ENCODE measurements around the gene UACA. TPM values are rescaled to one million over a fixed set of nuclear protein-coding genes. Genes with fewer than 3 reads are reported as not detected.

UACA gene
- total and polyA plus RNA-seq, 8 donors, result 4.9 to 135 (median 36.1) TPM

DNA sequence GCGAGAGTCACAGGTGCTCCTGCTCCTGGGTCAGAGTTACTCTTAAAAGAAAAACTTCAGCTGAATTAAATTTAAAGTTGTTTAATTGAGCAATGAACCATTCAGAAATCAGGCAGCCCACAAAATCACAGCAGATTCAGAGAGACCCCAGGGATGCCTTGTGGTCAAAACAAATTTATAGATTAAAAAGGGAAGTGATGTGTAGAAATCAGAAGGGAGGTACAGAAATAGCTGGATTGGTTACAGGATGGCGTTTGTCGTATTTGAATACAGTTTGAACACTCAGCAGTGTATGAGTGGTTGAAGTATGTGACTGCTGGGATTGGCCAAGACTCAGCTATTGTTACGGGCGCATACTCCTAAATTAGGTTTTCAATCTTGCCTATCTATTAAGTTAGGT, 58.6 kb downstream of the UACA start:
- WGBS, 5 donors, result 86 to 93% (median 91%) methylated on average over 5 of the region's 5 CpGs
- Histone ChIP-seq H3K27me3 (no peaks in the 10 kb centered on the region), H3K4me1 (peaks cover 17 to 59% (median 37%) of the 10 kb centered on the region in 4 donors), H3K36me3 (no peaks in the 10 kb centered on the region), H3K9me3 (no peaks in the 10 kb centered on the region), H3K4me3 (no peak overlapping the region), H3K27ac (no peak overlapping the region)
- intact Hi-C loops (cut with DNase I; ENCODE audit: low total_unique reads), result no loop called here
- DNase-seq, result no peak
- no peak for TF ChIP-seq POLR2AphosphoS5 (IDR thresholded peaks at IDR 0.05)
- TF ChIP-seq POLR2A (IDR thresholded peaks at IDR 0.05), result no peak
- TF ChIP-seq EP300 (IDR thresholded peaks at IDR 0.05), result no peak

DNA sequence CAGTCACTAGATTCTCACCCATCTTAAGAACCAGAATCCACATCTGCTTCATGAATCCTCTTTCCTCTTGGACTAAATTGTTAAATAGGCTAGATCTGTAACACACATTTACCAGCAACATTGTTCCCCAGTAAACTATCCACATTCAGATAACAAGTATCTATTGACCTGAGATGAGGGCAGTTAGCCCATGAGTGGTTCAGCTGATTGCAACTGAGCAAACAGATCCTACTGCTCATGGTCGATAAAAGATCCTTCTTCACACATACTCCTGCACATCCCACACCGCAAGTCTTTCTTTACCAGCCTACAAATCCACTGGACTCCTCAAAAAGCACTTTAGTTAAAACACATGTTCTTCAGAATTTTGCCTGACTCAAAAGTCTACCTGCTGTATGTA, 59.2 kb downstream of the UACA start:
- intact Hi-C loops (cut with DNase I; ENCODE audit: low total_unique reads), result no loop called here
- peak overlapping the region in 2 of 5 donors; percentile 74 to 79 for H3K27ac ChIP-seq

DNA sequence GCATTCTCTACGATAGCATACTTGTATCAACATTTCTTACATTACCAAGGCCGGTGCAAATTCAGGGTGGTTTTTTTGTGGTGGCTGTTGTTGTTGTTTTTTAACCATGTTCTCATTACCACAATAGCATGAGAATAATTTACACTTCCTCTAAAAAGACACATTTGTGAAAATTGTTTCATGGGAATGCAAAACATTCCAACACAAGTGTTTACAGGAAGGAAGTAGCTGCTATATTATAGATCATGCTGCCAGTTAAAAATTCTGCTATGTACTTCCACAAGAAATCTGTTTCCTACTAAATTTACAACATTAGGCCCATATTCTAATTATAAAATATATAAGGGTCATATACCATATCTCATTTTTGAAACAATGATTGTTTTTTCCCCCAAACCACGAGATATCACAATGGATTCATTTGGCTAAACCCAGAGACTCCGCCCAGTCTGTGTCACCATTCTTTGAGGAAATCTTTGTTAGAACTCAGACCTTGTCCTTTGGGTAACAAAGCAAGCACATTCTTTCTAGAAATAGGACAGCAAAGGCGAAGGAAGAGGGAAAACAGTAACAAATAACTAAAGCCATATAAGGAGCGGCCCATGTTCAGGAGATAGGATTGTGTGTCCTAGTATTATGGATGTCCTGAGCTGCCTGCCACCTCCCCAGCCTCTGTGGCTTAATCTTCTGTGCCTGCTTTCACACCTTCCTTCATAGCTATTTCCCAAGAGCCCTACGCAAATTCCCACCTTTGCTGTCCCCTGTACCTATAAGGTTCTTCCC, 60.1 kb downstream of the UACA start:
- TF ChIP-seq EP300 (IDR thresholded peaks at IDR 0.05) (no peak), POLR2AphosphoS5 (IDR thresholded peaks at IDR 0.05) (no peak)
- intact Hi-C loops (cut with DNase I; ENCODE audit: low total_unique reads), result no loop called here
- Histone ChIP-seq H3K4me1 (peaks cover 30 to 66% (median 49%) of the 10 kb centered on the region in 4 donors), H3K27me3 (no peaks in the 10 kb centered on the region), H3K36me3 (no peaks in the 10 kb centered on the region), H3K9me3 (no peaks in the 10 kb centered on the region), H3K4me3 (no peak overlapping the region), H3K27ac (peak overlapping the region; percentile 19 to 79 (median 74))
- peak in 1 of 2 donors; percentile 61 for DNase-seq
- WGBS, 5 donors, result 48 to 58% (median 52%) methylated on average over 7 of the region's 7 CpGs

More for the DNA sequence above, 59.2 kb downstream of the UACA start:
- Histone ChIP-seq H3K36me3 (no peaks in the 10 kb centered on the region), H3K9me3 (no peaks in the 10 kb centered on the region), H3K27me3 (no peaks in the 10 kb centered on the region), H3K4me1 (peaks cover 22 to 65% (median 43%) of the 10 kb centered on the region in 4 donors), H3K4me3 (no peak overlapping the region)
- no peak for TF ChIP-seq POLR2A (IDR thresholded peaks at IDR 0.05)
- TF ChIP-seq POLR2AphosphoS5 (IDR thresholded peaks at IDR 0.05), result no peak
- TF ChIP-seq, protein P1, sequence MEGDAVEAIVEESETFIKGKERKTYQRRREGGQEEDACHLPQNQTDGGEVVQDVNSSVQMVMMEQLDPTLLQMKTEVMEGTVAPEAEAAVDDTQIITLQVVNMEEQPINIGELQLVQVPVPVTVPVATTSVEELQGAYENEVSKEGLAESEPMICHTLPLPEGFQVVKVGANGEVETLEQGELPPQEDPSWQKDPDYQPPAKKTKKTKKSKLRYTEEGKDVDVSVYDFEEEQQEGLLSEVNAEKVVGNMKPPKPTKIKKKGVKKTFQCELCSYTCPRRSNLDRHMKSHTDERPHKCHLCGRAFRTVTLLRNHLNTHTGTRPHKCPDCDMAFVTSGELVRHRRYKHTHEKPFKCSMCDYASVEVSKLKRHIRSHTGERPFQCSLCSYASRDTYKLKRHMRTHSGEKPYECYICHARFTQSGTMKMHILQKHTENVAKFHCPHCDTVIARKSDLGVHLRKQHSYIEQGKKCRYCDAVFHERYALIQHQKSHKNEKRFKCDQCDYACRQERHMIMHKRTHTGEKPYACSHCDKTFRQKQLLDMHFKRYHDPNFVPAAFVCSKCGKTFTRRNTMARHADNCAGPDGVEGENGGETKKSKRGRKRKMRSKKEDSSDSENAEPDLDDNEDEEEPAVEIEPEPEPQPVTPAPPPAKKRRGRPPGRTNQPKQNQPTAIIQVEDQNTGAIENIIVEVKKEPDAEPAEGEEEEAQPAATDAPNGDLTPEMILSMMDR (IDR thresholded peaks at IDR 0.05), result no peak
- TF ChIP-seq EP300 (IDR thresholded peaks at IDR 0.05), result no peak
- DNase-seq, result no peak
- WGBS, 5 donors, result 56 to 76% (median 70%) methylated on average over 2 of the region's 2 CpGs

DNA sequence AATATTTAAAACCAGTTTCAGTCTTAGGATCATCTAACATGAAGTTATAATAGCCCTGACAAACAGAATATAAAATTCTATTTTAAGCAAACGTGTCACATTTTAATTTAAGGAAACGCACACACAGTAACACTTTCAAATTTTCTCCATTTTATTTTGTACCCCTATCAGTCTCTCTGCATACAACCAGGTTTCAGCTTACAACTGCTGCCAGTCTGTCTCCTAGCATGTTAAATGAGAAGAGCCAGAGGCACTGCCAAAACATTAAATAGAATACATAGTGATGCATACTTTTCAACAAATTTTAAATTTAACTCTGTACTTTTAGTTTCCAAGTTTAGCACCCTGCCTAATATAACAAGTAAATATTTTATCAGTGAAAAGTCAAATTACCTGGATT, 60.8 kb downstream of the UACA start:
- Histone ChIP-seq H3K4me1 (peaks cover 34 to 73% (median 53%) of the 10 kb centered on the region in 4 donors), H3K27me3 (no peaks in the 10 kb centered on the region), H3K9me3 (no peaks in the 10 kb centered on the region), H3K36me3 (no peaks in the 10 kb centered on the region), H3K4me3 (no peak overlapping the region), H3K27ac (peak overlapping the region in 4 of 5 donors; percentile 58 to 79 (median 74))
- TF ChIP-seq, protein P1 (IDR thresholded peaks at IDR 0.05), result no peak
- TF ChIP-seq EP300 (IDR thresholded peaks at IDR 0.05), result no peak
- TF ChIP-seq POLR2AphosphoS5 (IDR thresholded peaks at IDR 0.05), result no peak
- no peak for TF ChIP-seq POLR2A (IDR thresholded peaks at IDR 0.05)
- WGBS, 5 donors, result 38 to 64% (median 45%) methylated on average over 2 of the region's 2 CpGs
- DNase-seq, result no peak
- intact Hi-C loops (cut with DNase I; ENCODE audit: low total_unique reads), result no loop called here

DNA sequence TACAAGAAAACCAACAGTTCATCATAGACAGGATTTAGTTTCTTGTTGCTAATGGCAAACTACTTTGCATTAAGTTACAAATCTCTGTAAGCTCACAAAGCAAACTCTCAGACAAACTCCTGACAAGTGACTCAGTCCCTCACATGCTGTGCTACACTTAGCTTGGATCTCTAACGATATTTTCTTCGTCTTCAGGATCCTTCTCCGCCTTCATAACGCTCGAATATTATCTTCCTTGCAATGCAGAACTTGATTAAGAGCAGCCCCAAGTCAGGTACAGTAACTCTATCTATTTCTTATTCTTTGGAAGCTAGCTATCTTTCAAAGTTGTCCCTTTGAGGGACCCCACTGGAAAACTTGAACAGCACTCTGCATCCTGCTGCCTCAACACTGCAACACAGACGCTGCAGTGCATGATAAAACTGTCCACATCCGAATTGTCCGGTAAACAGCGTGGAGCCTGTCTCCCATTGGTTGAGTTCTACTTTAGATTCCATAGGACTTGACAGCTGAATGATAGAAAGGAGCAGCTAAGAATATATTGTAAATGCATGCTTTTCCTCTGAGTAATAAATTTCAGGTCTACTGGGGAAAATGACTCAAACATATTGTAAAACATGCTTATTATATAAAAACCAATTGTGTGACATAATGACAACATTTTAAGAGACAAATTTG, 61.3 kb downstream of the UACA start:
- WGBS, 5 donors, result 16 to 30% (median 19%) methylated on average over 9 of the region's 9 CpGs
- no peak for TF ChIP-seq EP300 (IDR thresholded peaks at IDR 0.05)
- TF ChIP-seq, protein P1 (IDR thresholded peaks at IDR 0.05), result no peak
- TF ChIP-seq POLR2AphosphoS5 (IDR thresholded peaks at IDR 0.05), result peak; percentile 23 to 41 (median 28)
- intact Hi-C loops (cut with DNase I; ENCODE audit: low total_unique reads), result no loop called here
- peaks cover 34 to 78% (median 53%) of the 10 kb centered on the region in 4 donors for H3K4me1 ChIP-seq
- H3K9me3 ChIP-seq, result no peaks in the 10 kb centered on the region
- H3K27ac ChIP-seq, result peak overlapping the region; percentile 28 to 79 (median 74)
- peaks cover 0 to 3% (median 0%) of the 10 kb centered on the region in 4 donors for H3K36me3 ChIP-seq
- DNase-seq, result peak in 1 of 2 donors; percentile 62
- H3K27me3 ChIP-seq, result no peaks in the 10 kb centered on the region
- H3K4me3 ChIP-seq, result peak overlapping the region; percentile 24 to 31 (median 29)

All from stomach (tissue), 9 donors.